Neutrophil (primary cell): ENCODE data around the gene DGCR2.

ENCODE experiments used
- H3K27ac ChIP-seq: fragments of 200-600 bp; sonication (generic); 2 replicates; pipeline ENCODE4 v1.5.1; 2016; ENCODE audit warnings: mild to moderate bottlenecking, moderate library complexity
- H3K27me3 ChIP-seq: fragments of 200-600 bp; sonication (generic); 2 replicates; pipeline ENCODE4 v1.6.0; 2016; ENCODE audit warnings: mild to moderate bottlenecking
- H3K36me3 ChIP-seq: fragments of 200-600 bp; sonication (generic); 2 replicates; pipeline ENCODE4 v1.5.1; 2017
- H3K4me1 ChIP-seq, 2 experiments: fragments of 200-600 bp in 1 of 2; sonication (generic) in 1 of 2; 1 replicate in 1 of 2; 2 replicates in 1 of 2; pipeline versions ENCODE4 v1.5.1 to v1.6.1; 2013 to 2016; ENCODE audit warnings: low read depth in 1 of 2, low read length in 1 of 2, mild to moderate bottlenecking in 1 of 2, moderate library complexity in 1 of 2; ENCODE audit not compliant: control insufficient read depth in 1 of 2, insufficient read depth in 1 of 2
- H3K4me3 ChIP-seq, 2 experiments: fragments of 200-600 bp in 1 of 2; sonication (generic) in 1 of 2; 1 replicate in 1 of 2; 2 replicates in 1 of 2; pipeline ENCODE4 v1.5.1; 2013 to 2016; ENCODE audit warnings: low read depth in 1 of 2, low read length in 1 of 2, mild to moderate bottlenecking in 1 of 2, moderate library complexity in 1 of 2
- H3K9me3 ChIP-seq: fragments of 200-600 bp; sonication (generic); 2 replicates; pipeline ENCODE4 v1.5.1; 2016
- CTCF ChIP-seq: fragments of 200-600 bp; sonication (generic); IDR thresholded peaks from 2 replicates; pipeline ENCODE4 v1.5.1; 2016; ENCODE audit warnings: antibody characterized with exemption

The DGCR2 gene

GRCh38 chr22:19065298-19065859 is 56.8 kb downstream of the DGCR2 start:
- peaks cover 97% of the 10 kb centered on the region for H3K36me3 ChIP-seq
- no peak overlapping the region for H3K27ac ChIP-seq
- no peak overlapping the region for H3K4me3 ChIP-seq
- TF ChIP-seq CTCF: no peak
- no peaks in the 10 kb centered on the region for H3K9me3 ChIP-seq
- no peaks in the 10 kb centered on the region for H3K27me3 ChIP-seq
- no peaks in the 10 kb centered on the region for H3K4me1 ChIP-seq

GRCh38 chr22:19064354-19065054 is 57.7 kb downstream of the DGCR2 start:
- Histone ChIP-seq H3K27me3 (no peaks in the 10 kb centered on the region), H3K9me3 (no peaks in the 10 kb centered on the region), H3K27ac (no peak overlapping the region), H3K4me3 (no peak overlapping the region), H3K36me3 (peaks cover 97% of the 10 kb centered on the region), H3K4me1 (no peaks in the 10 kb centered on the region)
- no peak for TF ChIP-seq CTCF

GRCh38 chr22:19063581-19064353 is 58.4 kb downstream of the DGCR2 start:
- Histone ChIP-seq H3K27me3 (no peaks in the 10 kb centered on the region), H3K9me3 (no peaks in the 10 kb centered on the region), H3K4me1 (no peaks in the 10 kb centered on the region), H3K4me3 (no peak overlapping the region), H3K27ac (no peak overlapping the region), H3K36me3 (peaks cover 99% of the 10 kb centered on the region)
- no peak for TF ChIP-seq CTCF

- no peaks in the 10 kb centered on the region for H3K27me3 ChIP-seq
- no peak for TF ChIP-seq CTCF
- peaks cover 99% of the 10 kb centered on the region for H3K36me3 ChIP-seq
- no peaks in the 10 kb centered on the region for H3K9me3 ChIP-seq
- no peak overlapping the region for H3K4me3 ChIP-seq
- no peaks in the 10 kb centered on the region for H3K4me1 ChIP-seq
- peak overlapping the region; percentile 27 for H3K27ac ChIP-seq
These were observed 59.3 kb downstream of the DGCR2 start for GRCh38 chr22:19062943-19063308.

GRCh38 chr22:19062139-19062942 is 59.9 kb downstream of the DGCR2 start:
- TF ChIP-seq CTCF: no peak
- H3K36me3 ChIP-seq: peaks cover 99% of the 10 kb centered on the region
- peak overlapping the region; percentile 27 for H3K27ac ChIP-seq
- no peaks in the 10 kb centered on the region for H3K27me3 ChIP-seq
- no peaks in the 10 kb centered on the region for H3K9me3 ChIP-seq
- no peaks in the 10 kb centered on the region for H3K4me1 ChIP-seq
- no peak overlapping the region for H3K4me3 ChIP-seq
